ENCODE data around the gene SELENOP. TPM values are rescaled to one million over a fixed set of nuclear protein-coding genes. Genes with fewer than 3 reads are reported as not detected.

The SELENOP gene
- total and polyA plus RNA-seq, 2 experiments from 2014 or later: 11.0 to 12.3 TPM

DNA sequence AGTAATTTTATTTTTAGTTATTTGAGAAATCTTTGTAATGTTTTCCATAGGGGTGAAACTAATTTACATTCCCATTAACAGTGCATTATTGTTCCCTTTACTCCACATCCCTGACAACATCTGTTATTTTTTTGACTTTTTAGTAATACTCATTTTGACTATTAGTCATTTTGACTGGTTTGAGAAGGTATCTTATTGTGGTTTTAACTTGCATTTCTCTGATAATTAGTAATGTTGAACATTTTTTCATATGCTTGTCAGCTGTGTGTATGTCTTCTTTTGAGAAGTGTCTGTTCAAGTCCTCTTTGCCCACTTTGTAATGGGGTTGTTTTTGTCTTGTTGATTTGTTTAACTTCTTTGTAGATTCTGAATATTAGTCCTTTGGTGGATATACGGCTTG is 27.6 kb downstream of the SELENOP start:
- H3K36me3 Mint-ChIP-seq (ENCODE audit: low read depth): peaks cover 35% of the 10 kb centered on the region
- H3K9me3 Mint-ChIP-seq: peaks cover 12% of the 10 kb centered on the region
- peaks cover 2% of the 10 kb centered on the region for H3K27me3 Mint-ChIP-seq (ENCODE audit: insufficient read depth, low read depth, poor library complexity)
- no peaks in the 10 kb centered on the region for H3F3A ChIP-seq (replicated peaks; ENCODE audit: low read depth)
- H3K4me1 Mint-ChIP-seq: no peaks in the 10 kb centered on the region
- no peak for DNase-seq (ENCODE audit: low spot score)
- H3K79me2 ChIP-seq (replicated peaks; ENCODE audit: insufficient read depth): peaks cover 13% of the 10 kb centered on the region
- H3K36me3 ChIP-seq (ENCODE audit: insufficient read depth): no peaks in the 10 kb centered on the region; the same call in 1 of the 2 replicates
- no peak for ATAC-seq
- no peaks in the 10 kb centered on the region for H3K27me3 ChIP-seq (ENCODE audit: insufficient read depth)
- H3K27ac ChIP-seq (ENCODE audit: low read depth): no peak overlapping the region
- no peak overlapping the region for H3K4me3 Mint-ChIP-seq
- H2AFZ ChIP-seq: no peak overlapping the region
- H3K27ac Mint-ChIP-seq: no peak overlapping the region
- TF ChIP-seq EZH2 (IDR thresholded peaks at IDR 0.05; ENCODE audit: low read depth, unreplicated experiment) (no peak), EZH2phosphoT487 (IDR thresholded peaks at IDR 0.05; ENCODE audit: unreplicated experiment) (no peak), STAT1 (IDR thresholded peaks at IDR 0.05; ENCODE audit: unreplicated experiment) (no peak), NANOG (IDR thresholded peaks at IDR 0.05; ENCODE audit: borderline replicate concordance) (no peak)
- TF ChIP-seq, protein P1, sequence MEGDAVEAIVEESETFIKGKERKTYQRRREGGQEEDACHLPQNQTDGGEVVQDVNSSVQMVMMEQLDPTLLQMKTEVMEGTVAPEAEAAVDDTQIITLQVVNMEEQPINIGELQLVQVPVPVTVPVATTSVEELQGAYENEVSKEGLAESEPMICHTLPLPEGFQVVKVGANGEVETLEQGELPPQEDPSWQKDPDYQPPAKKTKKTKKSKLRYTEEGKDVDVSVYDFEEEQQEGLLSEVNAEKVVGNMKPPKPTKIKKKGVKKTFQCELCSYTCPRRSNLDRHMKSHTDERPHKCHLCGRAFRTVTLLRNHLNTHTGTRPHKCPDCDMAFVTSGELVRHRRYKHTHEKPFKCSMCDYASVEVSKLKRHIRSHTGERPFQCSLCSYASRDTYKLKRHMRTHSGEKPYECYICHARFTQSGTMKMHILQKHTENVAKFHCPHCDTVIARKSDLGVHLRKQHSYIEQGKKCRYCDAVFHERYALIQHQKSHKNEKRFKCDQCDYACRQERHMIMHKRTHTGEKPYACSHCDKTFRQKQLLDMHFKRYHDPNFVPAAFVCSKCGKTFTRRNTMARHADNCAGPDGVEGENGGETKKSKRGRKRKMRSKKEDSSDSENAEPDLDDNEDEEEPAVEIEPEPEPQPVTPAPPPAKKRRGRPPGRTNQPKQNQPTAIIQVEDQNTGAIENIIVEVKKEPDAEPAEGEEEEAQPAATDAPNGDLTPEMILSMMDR (conservative IDR thresholded peaks at IDR 0.05; ENCODE audit: low read depth in 2 of 2): no peak
- H3K9me2 ChIP-seq (ENCODE audit: insufficient read depth): no peaks in the 10 kb centered on the region
- no peak overlapping the region for H3K4me3 ChIP-seq
- H3K4me2 ChIP-seq: no peak overlapping the region
- no peaks in the 10 kb centered on the region for H4K20me1 ChIP-seq (replicated peaks; ENCODE audit: insufficient read depth)
- H3K4me1 ChIP-seq (ENCODE audit: insufficient read depth): no peaks in the 10 kb centered on the region

DNA sequence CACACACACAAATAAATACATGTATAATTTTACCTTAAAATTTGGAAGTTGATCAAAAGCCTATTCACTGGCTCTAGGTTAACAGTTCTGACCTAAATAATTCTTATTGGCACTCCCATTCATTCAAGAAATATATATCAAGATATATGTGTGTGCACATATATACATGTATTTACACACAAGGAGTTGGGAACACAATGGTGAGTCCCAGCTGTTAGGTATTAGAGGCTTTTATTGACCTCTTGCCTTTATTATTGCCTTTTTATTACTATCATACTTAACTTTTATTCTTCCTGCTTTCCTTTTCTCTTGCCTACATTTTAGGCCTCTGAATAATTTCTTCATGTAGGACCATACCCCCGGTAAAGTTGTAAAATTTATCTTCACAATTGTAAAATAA is 30.1 kb downstream of the SELENOP start:
- peaks cover 2% of the 10 kb centered on the region for H3K27me3 Mint-ChIP-seq (ENCODE audit: insufficient read depth, low read depth, poor library complexity)
- no peak overlapping the region for H3K4me2 ChIP-seq
- H3K4me1 Mint-ChIP-seq: peaks cover 4% of the 10 kb centered on the region
- peaks cover 17% of the 10 kb centered on the region for H3K4me1 ChIP-seq (ENCODE audit: insufficient read depth)
- peaks cover 5% of the 10 kb centered on the region; the same call in 2 of the 3 replicates for H3K9me3 Mint-ChIP-seq
- H3K36me3 ChIP-seq (ENCODE audit: insufficient read depth): no peaks in the 10 kb centered on the region; the same call in 1 of the 2 replicates
- H3K36me3 Mint-ChIP-seq (ENCODE audit: low read depth): peaks cover 21% of the 10 kb centered on the region
- H2AFZ ChIP-seq: no peak overlapping the region
- H3K79me2 ChIP-seq (replicated peaks; ENCODE audit: insufficient read depth): peaks cover 13% of the 10 kb centered on the region
- ATAC-seq: no peak
- no peaks in the 10 kb centered on the region for H3K27me3 ChIP-seq (ENCODE audit: insufficient read depth)
- no peak overlapping the region for H3K4me3 ChIP-seq
- H3K9me2 ChIP-seq (ENCODE audit: insufficient read depth): no peaks in the 10 kb centered on the region
- no peak overlapping the region for H3K27ac ChIP-seq (ENCODE audit: low read depth)
- no peaks in the 10 kb centered on the region for H3F3A ChIP-seq (replicated peaks; ENCODE audit: low read depth)
- no peak overlapping the region for H3K4me3 Mint-ChIP-seq
- H3K27ac Mint-ChIP-seq: no peak overlapping the region
- H4K20me1 ChIP-seq (replicated peaks; ENCODE audit: insufficient read depth): no peaks in the 10 kb centered on the region
- no peak for DNase-seq (ENCODE audit: low spot score)
- no peak for TF ChIP-seq ZNF114 (CRISPR knock-in tag; IDR thresholded peaks at IDR 0.05)
- TF ChIP-seq, protein P2, sequence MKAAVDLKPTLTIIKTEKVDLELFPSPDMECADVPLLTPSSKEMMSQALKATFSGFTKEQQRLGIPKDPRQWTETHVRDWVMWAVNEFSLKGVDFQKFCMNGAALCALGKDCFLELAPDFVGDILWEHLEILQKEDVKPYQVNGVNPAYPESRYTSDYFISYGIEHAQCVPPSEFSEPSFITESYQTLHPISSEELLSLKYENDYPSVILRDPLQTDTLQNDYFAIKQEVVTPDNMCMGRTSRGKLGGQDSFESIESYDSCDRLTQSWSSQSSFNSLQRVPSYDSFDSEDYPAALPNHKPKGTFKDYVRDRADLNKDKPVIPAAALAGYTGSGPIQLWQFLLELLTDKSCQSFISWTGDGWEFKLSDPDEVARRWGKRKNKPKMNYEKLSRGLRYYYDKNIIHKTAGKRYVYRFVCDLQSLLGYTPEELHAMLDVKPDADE (IDR thresholded peaks at IDR 0.05): no peak
- no peak for TF ChIP-seq ZNF331 (CRISPR knock-in tag; IDR thresholded peaks at IDR 0.05; ENCODE audit: low read depth)
- TF ChIP-seq POLR2AphosphoS5 (IDR thresholded peaks at IDR 0.05; ENCODE audit: low read depth): no peak
- TF ChIP-seq EZH2 (IDR thresholded peaks at IDR 0.05; ENCODE audit: low read depth, unreplicated experiment): no peak
- TF ChIP-seq, protein P1 (conservative IDR thresholded peaks at IDR 0.05; ENCODE audit: low read depth in 2 of 2): no peak
- no peak for TF ChIP-seq NANOG (IDR thresholded peaks at IDR 0.05; ENCODE audit: borderline replicate concordance)
- TF ChIP-seq, protein P3, sequence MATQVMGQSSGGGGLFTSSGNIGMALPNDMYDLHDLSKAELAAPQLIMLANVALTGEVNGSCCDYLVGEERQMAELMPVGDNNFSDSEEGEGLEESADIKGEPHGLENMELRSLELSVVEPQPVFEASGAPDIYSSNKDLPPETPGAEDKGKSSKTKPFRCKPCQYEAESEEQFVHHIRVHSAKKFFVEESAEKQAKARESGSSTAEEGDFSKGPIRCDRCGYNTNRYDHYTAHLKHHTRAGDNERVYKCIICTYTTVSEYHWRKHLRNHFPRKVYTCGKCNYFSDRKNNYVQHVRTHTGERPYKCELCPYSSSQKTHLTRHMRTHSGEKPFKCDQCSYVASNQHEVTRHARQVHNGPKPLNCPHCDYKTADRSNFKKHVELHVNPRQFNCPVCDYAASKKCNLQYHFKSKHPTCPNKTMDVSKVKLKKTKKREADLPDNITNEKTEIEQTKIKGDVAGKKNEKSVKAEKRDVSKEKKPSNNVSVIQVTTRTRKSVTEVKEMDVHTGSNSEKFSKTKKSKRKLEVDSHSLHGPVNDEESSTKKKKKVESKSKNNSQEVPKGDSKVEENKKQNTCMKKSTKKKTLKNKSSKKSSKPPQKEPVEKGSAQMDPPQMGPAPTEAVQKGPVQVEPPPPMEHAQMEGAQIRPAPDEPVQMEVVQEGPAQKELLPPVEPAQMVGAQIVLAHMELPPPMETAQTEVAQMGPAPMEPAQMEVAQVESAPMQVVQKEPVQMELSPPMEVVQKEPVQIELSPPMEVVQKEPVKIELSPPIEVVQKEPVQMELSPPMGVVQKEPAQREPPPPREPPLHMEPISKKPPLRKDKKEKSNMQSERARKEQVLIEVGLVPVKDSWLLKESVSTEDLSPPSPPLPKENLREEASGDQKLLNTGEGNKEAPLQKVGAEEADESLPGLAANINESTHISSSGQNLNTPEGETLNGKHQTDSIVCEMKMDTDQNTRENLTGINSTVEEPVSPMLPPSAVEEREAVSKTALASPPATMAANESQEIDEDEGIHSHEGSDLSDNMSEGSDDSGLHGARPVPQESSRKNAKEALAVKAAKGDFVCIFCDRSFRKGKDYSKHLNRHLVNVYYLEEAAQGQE (IDR thresholded peaks at IDR 0.05; ENCODE audit: unreplicated experiment): no peak
- no peak for TF ChIP-seq STAT1 (IDR thresholded peaks at IDR 0.05; ENCODE audit: unreplicated experiment)
- no peak for TF ChIP-seq JUNB (IDR thresholded peaks at IDR 0.05; ENCODE audit: unreplicated experiment)
